HG03442 (cell line): ENCODE results near the gene ZFYVE28.
"Not testable (repeated sequence)": the region's sequence is repeated elsewhere in the genome, so short reads cannot be mapped to it uniquely, and the experiment has no call there.

Source experiments
- ATAC-seq: cut with Tn5 transposase; IDR thresholded peaks from one replicate; pipeline ENCODE4 v1.9.1; 2021; ENCODE audit warnings: mild to moderate bottlenecking, moderate library complexity; ENCODE audit not compliant: unreplicated experiment

ZFYVE28 gene

DNA sequence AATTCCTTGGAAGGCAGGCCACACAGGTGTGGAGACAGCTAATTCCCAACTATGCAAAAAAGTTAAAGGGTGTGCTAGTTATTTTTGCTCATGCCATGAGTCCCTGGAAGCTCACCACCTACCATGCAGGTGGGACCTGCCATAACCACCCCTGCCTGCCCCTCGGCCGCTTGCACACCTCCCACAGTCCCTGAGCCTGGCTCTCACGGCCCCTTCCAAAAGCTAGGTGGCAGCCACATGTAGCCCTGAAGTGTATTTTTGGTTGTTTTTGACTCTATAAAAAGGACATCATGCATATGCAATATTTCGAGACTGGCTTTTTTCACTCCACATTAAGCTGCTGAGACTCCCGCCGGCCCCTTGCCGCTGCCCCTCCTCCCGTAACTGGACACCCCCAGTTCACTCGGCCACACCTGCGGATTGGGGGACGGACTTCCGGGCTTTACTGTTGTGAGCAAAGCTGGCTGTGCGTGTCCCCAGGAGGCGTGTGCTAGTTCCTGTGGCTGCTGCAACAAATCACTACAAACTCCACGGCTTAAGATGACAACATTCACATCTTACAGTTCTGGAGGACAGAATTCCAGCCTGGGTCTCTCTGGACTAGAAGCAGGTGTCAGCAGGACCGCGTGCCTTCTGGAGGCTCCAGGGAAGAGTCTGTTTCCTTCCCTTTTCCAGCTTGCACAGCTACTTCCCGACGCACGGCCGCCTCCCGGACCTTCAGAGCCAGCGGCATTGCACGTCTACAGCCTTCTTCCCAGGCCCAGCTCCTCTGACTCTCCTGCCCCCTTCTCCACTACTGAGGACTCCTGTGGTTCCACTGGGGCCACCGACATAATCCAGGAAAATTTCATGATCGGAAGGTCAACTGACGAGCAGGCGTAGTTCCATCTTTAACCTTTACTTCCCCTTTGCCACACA is 24.8 kb downstream of the ZFYVE28 start:
- ATAC-seq = peak; percentile 52

DNA sequence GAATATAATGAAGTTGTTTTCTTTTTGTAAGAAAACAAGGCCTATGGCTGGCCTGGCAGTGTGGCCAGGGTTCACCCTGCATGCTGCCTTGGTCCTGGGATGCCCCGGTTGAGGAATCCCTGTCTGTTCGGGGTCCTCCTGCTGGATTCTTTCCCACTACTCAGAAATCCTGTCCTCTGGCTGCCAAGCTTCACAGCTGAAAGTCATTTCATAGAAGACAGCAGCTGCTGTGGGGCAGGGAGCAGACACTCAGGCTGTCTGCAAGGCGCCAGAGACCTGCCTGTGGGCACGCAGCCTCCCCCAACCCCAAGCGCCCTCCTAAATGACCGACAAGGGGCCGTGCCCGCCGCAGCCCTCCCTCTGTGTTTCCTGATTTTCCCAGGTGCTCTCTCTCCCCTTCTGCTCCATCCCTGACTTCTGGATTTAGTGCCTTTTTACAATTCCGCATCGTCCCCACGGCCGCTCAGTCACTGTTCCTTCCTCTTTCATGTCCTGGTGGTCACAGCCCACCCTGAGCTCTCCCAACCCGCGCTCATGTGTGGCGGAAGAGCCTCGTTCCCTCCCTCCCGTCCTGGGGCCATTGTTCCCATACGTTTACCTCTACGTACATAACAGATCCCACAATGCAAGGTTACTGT is 27.5 kb downstream of the ZFYVE28 start:
- no peak for ATAC-seq

DNA sequence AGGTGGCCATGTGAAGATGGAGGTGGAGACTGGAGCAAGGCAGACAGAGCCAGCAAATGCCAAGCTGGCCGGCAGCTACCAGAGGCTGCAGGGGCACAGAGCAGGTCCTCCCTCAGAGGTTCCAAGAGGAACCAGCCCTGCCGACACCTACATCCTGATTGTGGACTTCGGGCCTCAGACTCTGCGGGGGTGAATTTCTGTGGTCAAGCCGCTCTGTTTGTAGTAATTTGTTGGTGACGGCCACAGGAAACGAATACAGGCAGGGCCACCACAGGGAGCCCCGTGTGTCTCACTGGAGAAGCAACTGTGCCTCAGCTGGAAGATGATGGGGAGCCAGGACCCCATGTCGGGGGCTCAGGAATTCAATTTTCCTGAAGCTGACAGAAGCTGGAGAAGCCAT is 28.3 kb downstream of the ZFYVE28 start:
- ATAC-seq = no peak

DNA sequence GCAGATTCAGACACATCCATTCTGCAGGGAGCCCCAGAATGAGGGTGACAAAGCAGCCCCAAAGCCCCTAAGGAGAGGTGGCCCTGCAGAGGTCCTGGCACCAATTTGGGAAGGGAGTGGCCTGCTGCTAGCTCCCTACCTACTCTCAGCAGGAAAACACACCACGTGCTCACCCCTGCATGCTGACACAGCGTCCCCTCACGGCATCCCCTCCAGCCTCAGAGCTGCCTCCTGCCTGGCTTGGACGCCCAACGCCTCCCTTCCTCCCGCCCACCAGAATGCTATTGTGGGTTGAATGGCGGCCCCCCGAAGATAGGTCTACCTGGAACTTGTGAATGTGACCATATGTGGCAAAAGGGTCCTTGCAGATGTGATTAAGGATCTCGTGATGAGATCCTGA is 28.8 kb downstream of the ZFYVE28 start:
- ATAC-seq = no peak

DNA sequence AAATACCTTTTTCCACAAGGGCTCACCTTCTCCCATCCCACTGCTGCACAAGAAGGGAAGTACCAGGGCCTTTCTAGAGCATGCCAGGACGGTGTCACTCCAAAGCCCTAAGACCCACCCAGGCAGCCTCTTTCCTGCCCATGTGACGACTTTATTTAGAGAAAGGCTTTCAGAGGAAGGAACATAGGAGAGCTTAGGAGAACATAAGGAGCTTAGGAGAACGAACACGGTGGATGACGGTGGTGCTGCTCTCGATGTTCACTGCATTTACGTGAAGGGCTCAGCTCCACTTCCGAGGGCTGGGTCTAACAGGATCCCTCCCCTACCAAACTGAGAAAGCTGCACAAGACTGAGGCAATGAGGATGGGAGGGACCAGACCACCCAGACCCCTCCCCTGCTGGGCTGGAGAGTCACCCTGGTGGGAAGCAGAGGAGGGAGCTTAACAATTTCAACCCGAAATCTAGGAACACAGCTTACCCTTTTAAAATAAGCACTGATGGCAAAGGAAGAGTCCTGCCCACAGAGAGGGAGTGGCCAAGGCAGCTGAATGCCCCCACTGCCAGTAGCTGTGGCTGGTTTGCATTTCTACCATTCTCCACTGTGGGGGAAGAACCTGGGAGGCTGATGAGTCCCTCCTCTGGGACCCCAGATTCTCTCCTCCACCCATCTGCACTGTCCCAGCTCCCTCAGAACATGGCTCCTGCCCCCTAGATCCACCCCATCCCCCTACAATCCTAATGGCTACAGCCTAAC is 29.8 kb downstream of the ZFYVE28 start:
- ATAC-seq = no peak

DNA sequence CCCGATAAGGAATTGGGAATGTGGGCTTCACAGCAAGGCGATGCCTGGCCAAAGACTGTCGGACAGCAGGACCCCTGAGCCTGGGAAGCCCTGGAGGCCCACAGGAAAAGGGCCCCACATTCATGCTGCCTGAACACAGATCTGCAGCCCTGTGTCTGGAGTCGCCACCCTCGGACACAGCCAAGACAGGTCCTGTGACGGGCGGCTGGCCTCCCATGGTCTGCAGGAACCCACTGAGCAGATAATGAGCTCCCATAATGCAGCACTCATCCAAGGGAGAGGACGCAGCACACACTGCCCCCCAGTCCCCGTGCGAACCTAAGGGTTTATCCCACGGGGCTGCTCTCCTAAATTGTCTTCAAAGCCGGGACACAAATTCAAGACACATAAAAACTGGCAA is 30.6 kb downstream of the ZFYVE28 start:
- no peak for ATAC-seq

DNA sequence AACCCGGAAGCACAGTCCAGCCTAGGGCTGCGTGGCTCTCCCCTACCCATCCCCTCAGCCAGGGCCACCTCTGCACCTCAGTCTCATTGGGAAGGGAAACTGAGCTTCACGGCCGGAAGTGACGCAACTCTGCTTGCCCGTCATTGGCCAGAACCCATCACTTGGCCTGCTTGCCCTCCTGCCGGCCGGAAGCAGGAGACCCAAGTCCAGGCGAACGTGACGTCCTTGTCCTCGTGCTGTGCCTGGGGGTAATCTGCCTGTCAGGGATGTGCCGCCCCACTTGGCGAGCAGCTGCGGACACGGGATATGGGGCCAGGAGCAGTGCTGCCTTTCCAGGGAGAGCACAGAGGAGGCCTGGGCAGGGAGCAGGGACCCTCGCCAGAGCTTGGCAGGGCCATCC is 31.2 kb downstream of the ZFYVE28 start:
- no peak for ATAC-seq

DNA sequence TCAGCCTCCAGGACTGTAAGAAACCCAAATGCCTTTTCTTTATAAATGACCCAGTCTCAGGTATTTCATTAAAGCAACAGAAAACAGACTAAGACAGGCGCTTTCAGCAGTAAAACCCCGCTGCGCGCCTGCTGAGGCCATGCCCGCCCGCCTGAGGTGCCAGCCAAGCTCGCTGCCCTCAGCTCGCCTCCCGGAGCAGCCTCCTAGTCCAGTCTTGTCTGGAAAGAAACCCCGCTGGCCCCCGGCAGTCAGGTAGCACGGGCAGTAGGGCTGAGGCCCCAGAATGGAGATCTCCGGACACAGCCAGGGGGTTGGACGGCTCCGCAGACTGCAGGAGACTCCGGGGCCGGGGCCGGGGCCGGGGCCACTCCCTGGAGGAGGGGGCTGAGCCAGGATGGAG is 31.7 kb downstream of the ZFYVE28 start:
- ATAC-seq = no peak

DNA sequence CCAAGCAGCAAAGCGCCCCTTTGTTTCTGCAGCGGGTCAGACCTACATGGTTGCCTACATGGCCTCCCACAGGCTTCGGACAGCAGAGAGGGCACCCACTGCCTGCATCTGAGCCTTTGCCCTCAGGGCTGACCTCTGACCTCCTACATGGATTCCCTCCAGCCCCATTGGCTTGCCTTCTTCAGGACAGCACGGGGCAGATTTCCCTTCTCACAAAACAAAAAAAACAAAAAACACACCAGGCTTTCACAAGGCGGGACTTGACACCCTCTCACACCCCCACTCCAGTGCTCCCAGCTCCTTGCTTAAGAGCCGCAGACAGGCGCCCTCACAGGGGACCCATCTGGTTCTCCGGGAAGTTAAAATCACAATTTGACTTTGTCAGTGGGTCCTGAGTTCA is 32.9 kb downstream of the ZFYVE28 start:
- ATAC-seq = no peak

DNA sequence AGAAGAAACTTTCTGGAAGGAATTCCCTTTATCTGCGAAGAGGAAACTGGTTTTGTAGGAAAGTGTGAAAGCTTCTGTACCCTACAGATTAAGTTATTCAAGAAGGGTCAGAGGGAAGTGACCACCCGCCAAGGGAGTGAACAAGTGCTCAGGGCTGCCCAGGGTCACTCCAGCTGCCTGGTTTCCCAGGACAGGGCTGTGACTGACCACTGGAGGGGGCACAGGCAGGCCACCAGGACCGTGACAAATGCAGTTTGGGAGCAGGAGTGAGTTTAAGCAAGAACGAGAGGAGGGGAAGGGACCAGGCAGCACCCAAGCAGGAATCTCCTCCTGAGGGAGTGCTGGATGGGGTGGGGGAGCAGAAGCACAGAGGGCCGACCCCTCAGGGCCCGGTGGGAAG is 34.2 kb downstream of the ZFYVE28 start:
- no peak for ATAC-seq

DNA sequence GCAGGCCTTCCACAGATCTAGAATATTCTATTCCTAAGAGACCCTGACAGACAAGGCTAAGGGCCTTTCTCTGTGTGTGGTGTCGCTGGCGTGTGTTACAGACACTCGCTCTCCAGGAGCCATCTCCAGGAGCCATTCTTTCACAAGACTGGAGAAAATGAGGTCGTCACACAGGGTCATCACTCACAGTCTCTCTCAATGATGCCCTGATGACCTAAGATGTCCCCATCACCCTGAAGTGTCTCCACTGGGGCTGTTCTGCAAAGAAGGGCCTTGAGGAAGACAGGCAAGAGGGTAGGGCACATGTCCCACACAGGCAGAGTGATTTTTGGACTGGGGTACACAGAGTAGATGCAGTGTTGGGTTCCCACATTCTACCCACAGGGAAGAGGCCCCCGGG is 34.7 kb downstream of the ZFYVE28 start:
- ATAC-seq = no peak

DNA sequence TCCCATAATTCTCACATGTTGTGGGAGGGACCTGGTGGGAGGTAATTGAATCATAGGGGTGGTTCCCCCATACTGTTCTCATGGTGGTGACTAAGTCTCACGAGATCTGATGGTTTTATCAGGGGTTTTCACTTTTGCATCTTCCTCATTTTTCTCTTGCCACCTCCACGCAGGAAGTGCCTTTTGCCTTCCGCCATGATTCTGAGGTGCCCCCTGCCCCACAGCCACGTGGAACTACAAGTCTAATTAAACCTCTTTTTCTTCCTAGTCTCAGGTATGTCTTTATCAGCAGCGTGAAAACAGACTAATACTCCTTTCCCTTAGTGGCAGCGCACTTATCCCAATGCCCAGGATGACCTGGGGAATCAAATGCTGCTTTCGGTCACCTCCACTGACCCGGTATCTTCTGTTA is 35.2 kb downstream of the ZFYVE28 start:
- not testable (repeated sequence) for ATAC-seq

DNA sequence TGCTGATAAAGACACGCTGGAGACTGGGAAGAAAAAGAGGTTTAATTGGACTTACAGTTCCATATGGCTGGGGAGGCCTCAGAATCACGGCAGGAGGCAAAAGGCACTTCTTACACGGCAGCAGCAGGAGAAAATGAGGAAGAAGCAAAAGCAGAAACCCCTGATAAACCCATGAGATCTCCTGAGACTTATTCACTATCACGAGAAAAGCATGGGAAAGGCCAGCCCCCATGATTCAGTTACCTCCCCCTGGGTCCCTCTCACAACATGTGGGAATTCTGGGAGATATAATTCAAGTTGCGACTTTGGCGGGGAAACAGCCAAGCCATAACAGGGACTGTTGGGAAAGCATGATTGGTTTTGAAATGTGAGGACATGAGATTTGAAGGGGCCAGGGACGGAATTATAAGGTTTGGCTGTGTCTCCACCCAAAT is 35.7 kb downstream of the ZFYVE28 start:
- not testable (repeated sequence) for ATAC-seq

DNA sequence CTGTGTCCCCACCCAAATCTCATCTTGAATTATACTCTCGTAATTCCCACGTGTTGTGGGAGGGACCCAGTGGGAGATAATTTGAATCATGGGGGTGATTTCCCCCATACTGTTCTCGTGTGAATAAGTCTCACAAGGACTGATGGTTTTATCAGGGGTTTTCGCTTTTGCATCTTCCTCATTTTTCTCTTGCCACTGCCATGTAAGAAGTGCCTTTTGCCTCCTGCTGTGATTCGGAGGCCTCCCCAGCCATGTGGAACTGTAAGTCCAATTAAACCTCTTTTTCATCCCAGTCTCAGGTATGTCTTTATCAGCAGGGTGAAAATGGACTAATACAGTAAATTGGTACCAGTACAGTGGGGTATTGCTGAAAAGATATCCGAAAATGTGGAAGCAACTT is 37.9 kb downstream of the ZFYVE28 start:
- ATAC-seq = not testable (repeated sequence)

DNA sequence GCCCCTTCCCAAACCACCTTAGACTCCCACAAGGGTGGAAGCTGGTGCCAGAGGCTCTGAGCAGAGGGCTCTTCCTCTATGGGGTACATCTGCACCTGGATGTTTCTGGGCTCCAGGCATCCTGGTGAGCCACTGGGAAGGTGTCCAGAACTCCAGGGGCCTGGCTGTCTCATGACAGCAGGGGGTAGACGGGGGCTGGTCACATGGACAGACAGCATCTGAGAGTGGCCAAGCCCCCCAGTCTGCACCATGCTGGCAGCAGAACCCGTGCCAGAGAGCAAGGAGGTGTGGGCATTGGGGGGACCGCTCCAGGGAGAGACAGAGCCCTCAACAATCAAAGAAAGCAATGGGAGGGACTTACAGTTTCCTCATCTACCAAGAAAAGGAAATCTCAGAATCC is 39.5 kb downstream of the ZFYVE28 start:
- no peak for ATAC-seq

DNA sequence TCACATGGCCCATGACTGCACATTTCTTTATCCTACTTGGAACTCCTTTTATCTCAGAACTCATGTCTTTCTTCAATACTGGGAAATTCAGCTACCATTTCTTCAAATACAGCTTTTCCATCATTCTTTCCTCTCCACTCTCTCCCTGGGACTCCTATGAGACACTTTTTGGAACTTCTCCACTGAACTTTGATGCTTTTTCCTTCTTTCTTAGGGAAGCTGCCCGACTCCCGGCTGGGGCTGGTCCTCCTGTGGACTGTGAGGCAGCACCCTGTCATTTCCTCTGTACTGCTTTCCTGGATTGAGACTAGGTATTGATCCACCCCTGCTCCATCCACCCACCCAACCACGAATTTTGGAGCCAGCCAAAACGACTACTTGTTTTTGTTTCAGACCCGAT is 40.0 kb downstream of the ZFYVE28 start:
- no peak for ATAC-seq

DNA sequence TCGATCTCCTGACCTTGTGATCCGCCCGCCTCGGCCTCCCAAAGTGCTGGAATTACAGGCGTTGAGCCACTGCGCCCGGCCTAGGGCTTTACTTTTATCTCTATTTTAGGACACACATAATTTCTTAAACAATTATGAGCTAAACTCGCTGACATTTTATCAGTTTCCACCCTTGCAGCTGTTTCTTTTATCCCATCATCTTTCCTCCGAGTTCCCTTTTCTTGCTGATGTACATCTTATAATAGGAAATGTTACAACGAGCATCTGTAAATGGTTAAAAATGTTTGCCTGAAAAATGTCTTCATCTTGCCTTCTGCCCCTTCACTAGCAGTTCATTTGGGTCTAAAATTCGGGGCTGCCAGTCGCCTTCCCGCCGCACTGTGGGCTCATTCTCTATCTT is 41.2 kb downstream of the ZFYVE28 start:
- ATAC-seq = no peak

DNA sequence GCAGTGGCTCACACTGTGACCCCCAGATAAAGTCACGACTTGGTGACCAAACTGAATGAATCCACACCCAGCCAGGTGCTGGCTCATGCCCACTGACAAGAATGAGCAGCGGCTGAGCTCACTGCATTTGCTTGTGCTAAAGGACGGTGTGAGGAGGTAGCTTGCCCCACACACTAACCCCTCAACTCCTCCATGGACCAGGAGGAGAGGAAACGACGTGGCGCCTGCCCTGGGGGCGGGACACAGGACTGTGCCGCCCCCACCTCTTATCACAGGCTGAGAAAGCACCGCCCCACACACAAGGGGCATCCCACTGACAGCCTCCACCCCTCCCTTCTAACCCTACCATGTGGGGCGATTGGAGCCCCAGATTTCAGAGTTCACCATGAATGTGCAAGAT is 43.0 kb downstream of the ZFYVE28 start:
- ATAC-seq = no peak

DNA sequence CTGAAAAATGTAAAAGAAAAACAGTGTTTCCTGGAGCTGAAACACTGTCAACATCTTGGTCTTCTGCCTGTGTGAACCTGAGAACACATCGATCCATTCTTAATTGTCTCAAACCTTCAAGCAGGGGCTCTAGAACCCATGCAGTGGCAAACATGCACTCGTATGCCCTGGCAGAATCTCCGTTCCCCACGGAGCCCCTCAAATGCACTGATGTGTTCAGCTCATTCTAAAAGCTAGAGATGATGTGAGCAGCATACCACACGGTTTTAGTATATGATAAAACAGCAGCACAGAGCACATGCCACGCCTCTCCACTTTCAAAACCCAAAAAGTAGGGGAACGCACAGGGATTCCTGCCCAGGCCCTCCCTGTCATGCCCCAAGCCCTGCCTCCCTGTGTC is 44.9 kb downstream of the ZFYVE28 start:
- ATAC-seq = no peak

DNA sequence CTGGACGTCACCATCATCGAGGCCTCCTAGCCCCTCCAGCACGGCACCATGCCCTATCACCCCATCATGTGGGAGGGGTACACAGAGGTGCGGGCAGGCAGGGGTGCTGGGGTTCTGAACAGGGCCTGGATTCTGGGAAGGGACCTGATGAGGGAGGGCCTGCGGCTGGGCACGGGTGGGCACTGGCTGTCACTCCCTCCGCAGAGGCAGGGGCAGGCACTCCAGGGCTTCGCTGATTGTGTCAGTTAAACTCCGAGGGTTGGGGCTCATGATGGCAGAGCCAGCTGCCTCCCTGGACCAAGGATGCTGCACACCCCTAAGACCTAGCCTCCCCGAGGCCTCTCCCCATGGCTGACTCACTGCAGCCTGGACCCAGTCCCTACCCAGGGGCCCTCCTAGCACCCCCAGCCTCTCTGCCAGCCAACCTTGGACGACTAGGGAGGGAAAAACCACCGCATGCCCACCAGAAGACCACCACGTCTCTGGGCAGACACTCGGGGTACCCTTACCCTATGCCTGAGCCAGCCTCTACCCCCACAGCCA is 45.9 kb downstream of the ZFYVE28 start:
- no peak for ATAC-seq

DNA sequence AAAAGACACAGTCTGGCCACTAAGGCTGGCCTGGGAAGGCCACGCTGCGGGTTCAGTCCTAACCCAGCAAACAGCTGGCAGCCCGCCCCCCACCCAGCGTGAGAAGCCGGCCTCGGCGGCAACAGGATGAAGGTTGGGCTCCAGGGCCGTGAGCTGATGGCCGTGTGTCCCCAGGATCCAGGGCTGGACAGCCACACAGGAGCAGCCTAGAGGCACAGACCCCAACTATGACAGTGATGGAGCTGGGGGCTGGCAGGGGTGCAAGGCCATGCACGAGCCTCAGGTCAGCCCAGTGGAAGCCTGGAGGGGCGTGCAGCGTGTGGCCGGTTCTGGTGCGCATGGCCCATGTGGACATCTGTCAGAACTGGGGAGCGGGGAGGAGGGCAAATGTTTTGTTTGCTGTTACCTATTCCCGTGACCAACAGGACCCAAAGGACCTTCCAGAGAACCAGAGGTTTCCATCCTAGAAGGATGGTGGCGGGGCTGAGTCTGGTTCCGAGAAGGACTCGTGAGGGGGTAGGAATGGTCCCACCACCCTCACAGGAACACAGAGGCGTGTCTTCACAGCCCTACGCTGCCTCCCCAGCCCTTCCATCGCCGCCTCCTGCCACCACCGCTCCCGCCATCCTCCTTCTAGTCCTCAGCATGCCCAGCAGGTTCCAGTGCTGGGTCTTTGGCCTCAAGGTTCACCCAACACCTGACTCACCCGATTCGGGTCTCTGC is 46.5 kb downstream of the ZFYVE28 start:
- no peak for ATAC-seq
